HL-60 (cell line): Measurements from ENCODE around the gene NAA60.

ENCODE experiments used
- POLR2AphosphoS5 ChIP-seq: IDR thresholded peaks from 2 replicates; pipeline ENCODE4 v1.6.1; 2012; ENCODE audit warnings: low read depth
- SPI1 ChIP-seq: IDR thresholded peaks from 2 replicates; pipeline ENCODE4 v1.6.1; 2012; ENCODE audit warnings: low read depth, mild to moderate bottlenecking, borderline replicate concordance
- TF ChIP-seq, protein P1 (sequence below): IDR thresholded peaks from one replicate; pipeline ENCODE4 v1.5.1; 2011; ENCODE audit warnings: low read length, control low read depth, inconsistent platforms; ENCODE audit not compliant: insufficient read depth
- TF ChIP-seq, protein P2 (sequence below): IDR thresholded peaks from 2 replicates; pipeline ENCODE4 v1.6.1; 2012; ENCODE audit warnings: low read depth; ENCODE audit not compliant: insufficient replicate concordance

DNA sequence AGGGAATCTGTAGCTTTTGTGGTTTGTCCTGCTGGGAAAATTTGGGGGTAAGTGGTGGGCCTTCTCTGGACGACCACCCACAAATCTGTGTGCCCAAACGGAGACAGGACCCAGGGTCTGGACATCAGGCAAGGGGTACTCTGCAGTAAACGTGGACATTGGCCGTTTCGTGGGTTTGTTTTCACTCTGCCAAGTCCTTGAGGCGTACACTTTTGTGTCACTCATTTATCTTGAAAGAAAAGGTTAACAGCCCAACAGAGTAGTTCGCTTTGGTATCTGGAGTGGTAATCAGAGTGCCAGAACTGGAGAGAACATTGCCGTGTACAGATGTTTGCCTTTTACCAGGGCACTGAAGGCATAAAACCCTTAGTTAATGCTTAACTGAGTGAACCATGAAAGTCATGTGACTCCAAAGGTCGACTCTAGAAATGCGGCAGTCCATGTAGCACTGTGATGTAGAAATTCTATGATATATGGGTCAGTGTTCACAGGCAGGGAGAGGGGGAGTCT is 15.4 kb downstream of the NAA60 start:
- TF ChIP-seq, protein P1, sequence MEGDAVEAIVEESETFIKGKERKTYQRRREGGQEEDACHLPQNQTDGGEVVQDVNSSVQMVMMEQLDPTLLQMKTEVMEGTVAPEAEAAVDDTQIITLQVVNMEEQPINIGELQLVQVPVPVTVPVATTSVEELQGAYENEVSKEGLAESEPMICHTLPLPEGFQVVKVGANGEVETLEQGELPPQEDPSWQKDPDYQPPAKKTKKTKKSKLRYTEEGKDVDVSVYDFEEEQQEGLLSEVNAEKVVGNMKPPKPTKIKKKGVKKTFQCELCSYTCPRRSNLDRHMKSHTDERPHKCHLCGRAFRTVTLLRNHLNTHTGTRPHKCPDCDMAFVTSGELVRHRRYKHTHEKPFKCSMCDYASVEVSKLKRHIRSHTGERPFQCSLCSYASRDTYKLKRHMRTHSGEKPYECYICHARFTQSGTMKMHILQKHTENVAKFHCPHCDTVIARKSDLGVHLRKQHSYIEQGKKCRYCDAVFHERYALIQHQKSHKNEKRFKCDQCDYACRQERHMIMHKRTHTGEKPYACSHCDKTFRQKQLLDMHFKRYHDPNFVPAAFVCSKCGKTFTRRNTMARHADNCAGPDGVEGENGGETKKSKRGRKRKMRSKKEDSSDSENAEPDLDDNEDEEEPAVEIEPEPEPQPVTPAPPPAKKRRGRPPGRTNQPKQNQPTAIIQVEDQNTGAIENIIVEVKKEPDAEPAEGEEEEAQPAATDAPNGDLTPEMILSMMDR: no peak
- TF ChIP-seq POLR2AphosphoS5 (no peak), SPI1 (no peak)
- TF ChIP-seq, protein P2, sequence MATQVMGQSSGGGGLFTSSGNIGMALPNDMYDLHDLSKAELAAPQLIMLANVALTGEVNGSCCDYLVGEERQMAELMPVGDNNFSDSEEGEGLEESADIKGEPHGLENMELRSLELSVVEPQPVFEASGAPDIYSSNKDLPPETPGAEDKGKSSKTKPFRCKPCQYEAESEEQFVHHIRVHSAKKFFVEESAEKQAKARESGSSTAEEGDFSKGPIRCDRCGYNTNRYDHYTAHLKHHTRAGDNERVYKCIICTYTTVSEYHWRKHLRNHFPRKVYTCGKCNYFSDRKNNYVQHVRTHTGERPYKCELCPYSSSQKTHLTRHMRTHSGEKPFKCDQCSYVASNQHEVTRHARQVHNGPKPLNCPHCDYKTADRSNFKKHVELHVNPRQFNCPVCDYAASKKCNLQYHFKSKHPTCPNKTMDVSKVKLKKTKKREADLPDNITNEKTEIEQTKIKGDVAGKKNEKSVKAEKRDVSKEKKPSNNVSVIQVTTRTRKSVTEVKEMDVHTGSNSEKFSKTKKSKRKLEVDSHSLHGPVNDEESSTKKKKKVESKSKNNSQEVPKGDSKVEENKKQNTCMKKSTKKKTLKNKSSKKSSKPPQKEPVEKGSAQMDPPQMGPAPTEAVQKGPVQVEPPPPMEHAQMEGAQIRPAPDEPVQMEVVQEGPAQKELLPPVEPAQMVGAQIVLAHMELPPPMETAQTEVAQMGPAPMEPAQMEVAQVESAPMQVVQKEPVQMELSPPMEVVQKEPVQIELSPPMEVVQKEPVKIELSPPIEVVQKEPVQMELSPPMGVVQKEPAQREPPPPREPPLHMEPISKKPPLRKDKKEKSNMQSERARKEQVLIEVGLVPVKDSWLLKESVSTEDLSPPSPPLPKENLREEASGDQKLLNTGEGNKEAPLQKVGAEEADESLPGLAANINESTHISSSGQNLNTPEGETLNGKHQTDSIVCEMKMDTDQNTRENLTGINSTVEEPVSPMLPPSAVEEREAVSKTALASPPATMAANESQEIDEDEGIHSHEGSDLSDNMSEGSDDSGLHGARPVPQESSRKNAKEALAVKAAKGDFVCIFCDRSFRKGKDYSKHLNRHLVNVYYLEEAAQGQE: no peak
